SU-DHL-6 (cell line): ENCODE results near the gene MED27.

Experiments
- CTCF ChIP-seq: fragments of 200-600 bp; sonication (generic); IDR thresholded peaks from one replicate; pipeline ENCODE4 v1.5.1; 2017; ENCODE audit warnings: antibody characterized with exemption, mild to moderate bottlenecking, low read length, moderate library complexity; ENCODE audit not compliant: insufficient read depth, poor library complexity, severe bottlenecking
- EZH2phosphoT487 ChIP-seq: fragments of 200-600 bp; sonication (generic), shearing (Covaris generic); conservative IDR thresholded peaks from 2 replicates; pipeline ENCODE4 v1.6.1; 2018; ENCODE audit warnings: mild to moderate bottlenecking, antibody characterized with exemption, low read length, moderate library complexity, mixed read lengths

- TF ChIP-seq CTCF (no peak), EZH2phosphoT487 (no peak)
Measured at GRCh38 chr9:131854896-131855613, 224.6 kb downstream of the MED27 start.
